Mammary epithelial cell (primary cell): Measurements from ENCODE around the gene GPER1.

ENCODE experiments used
- EZH2 ChIP-seq: IDR thresholded peaks from 2 replicates; pipeline ENCODE4 v1.6.1; 2012; ENCODE audit warnings: low read length, inconsistent platforms, borderline replicate concordance
- TF ChIP-seq, protein P1 (sequence below), 2 donors: IDR thresholded peaks in 1 of 2; conservative IDR thresholded peaks in 1 of 2; 2 replicates each; pipeline ENCODE4 v1.5.1; 2011 to 2012; ENCODE audit warnings: inconsistent platforms in 2 of 2, low read length in 2 of 2, mild to moderate bottlenecking in 2 of 2, control low read depth in 1 of 2, low read depth in 1 of 2; ENCODE audit not compliant: insufficient read depth in 1 of 2; ENCODE audit errors: extremely low read depth in 1 of 2

DNA sequence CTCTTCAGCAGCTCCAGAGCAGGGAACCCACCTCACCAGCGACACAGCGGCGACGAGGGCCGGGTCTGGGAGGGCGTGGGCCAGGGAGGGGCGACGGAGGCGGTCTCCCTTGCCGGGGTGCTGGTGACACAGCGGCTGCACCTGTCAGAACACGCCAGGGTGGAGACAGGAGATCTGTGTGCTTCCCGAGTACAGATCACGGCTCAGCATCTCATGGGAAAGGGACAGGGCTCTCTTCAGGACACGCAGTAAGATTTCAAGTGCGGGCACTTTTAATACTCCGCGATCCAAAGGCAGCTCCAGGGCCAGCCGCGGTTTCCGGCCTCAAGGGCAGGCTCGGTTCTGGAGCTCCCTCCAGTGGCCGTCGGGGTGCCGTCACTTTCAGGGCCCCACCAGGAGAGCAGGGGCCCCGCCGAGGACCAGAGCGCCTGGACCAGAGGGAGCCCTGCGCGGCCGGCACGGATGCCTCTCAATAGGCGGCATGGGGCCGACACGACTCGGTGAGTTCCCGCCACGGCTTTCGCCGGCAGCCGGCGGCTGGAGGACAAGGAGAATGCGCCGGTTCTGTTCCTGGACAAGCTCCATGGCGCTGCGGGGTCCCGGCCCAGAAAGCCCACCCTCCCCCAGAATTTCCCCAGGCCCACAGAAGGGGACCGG lies 22.2 kb upstream of the GPER1 start:
- TF ChIP-seq, protein P1, sequence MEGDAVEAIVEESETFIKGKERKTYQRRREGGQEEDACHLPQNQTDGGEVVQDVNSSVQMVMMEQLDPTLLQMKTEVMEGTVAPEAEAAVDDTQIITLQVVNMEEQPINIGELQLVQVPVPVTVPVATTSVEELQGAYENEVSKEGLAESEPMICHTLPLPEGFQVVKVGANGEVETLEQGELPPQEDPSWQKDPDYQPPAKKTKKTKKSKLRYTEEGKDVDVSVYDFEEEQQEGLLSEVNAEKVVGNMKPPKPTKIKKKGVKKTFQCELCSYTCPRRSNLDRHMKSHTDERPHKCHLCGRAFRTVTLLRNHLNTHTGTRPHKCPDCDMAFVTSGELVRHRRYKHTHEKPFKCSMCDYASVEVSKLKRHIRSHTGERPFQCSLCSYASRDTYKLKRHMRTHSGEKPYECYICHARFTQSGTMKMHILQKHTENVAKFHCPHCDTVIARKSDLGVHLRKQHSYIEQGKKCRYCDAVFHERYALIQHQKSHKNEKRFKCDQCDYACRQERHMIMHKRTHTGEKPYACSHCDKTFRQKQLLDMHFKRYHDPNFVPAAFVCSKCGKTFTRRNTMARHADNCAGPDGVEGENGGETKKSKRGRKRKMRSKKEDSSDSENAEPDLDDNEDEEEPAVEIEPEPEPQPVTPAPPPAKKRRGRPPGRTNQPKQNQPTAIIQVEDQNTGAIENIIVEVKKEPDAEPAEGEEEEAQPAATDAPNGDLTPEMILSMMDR (conservative IDR thresholded peaks at IDR 0.05 in 1 of 2, IDR thresholded peaks at IDR 0.05 in 1 of 2; ENCODE audit: extremely low read depth in 1 of 2, insufficient read depth in 1 of 2, low read depth in 1 of 2, low read length in 2 of 2): peak; percentile 59 to 90
- TF ChIP-seq EZH2: no peak
